HG03139 (cell line): ENCODE data around the gene CCDC40.

Source experiments
- ATAC-seq: cut with Tn5 transposase; IDR thresholded peaks from one replicate; pipeline ENCODE4 v1.9.1; 2021; ENCODE audit not compliant: unreplicated experiment

CCDC40 gene

DNA sequence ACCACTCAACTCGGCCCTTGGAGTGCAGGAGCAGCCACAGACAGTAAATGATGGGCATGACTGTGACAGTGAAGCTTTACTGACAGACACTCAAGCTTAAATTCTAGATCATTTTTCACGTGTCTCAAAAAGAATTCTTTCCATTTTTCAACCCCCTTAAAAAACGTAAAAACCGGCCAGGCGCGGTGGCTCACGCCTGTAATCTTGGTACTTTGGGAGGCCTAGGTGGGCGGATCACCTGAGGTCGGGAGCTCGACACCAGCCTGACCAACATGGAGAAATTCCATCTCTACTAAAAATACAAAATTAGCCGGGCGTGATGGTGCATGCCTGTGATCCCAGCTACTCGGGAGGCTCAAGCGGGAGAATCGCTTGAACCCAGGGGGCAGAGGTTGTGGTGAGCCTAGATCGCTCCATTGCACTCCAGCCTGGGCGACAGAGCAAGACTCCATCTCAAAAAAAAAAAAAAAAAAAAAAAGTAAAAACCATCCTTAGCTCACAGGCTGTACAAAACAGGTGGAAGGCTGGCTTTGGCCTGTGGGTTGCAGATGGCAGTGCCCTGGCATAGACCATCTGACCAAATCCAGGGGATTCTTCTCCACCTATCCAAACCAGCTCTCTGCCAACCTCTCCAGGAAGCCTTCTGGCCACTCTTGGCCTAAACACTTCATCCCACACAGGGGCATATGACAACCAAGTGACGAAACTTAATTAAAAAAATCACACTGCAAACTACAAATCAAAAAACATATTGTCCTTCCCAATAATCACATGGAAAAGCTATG lies 19.0 kb upstream of the CCDC40 start:
- no peak for ATAC-seq

DNA sequence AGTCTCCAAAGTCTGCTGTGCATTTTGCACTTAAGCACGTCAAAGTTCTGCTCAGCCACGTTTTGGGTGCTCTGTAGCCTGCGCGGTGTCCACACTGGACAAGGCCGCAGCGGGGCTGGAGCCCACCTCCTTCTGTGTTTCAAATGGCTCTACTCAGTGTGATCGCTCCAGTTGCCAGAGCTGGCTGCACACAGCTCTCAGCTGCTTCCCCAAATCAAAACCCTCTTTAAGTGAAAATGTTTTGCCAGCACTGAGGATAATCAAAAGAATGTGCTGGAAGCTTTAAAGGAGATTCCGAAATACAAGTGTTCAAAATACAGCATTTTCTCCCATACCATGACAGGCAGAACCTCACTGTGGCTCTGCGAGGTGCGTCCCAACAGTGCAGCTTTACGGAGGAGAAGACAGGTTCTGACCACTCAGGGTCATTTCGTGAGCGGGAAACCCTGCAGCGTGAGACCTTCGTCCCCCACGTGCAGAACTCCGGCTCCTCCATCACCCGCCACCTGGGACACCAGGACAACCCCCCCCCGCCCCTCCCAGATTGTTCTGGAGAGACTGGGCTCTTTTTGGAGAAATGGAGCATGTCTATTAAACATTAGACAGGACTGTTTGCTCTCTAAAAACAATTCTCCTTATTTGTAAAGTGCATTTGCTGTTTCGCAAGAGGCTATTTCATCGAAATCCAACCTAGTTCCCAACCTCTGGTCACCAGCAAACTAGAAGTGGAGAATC lies 17.4 kb upstream of the CCDC40 start:
- no peak for ATAC-seq

DNA sequence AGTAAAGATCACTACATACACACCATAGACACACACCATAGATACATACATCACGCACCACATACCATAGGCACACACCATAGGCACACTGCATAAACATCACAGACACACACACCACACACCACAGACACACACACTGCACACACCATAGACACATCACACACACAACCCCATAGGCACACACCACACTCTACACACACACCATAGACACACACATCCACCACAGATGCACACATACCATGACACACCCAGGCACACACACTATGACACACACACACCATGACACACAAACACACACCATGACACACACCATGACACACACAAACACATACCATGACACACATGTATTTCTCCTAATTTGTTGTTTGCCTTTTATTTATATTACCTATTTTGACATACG lies 14.8 kb upstream of the CCDC40 start:
- no peak for ATAC-seq

DNA sequence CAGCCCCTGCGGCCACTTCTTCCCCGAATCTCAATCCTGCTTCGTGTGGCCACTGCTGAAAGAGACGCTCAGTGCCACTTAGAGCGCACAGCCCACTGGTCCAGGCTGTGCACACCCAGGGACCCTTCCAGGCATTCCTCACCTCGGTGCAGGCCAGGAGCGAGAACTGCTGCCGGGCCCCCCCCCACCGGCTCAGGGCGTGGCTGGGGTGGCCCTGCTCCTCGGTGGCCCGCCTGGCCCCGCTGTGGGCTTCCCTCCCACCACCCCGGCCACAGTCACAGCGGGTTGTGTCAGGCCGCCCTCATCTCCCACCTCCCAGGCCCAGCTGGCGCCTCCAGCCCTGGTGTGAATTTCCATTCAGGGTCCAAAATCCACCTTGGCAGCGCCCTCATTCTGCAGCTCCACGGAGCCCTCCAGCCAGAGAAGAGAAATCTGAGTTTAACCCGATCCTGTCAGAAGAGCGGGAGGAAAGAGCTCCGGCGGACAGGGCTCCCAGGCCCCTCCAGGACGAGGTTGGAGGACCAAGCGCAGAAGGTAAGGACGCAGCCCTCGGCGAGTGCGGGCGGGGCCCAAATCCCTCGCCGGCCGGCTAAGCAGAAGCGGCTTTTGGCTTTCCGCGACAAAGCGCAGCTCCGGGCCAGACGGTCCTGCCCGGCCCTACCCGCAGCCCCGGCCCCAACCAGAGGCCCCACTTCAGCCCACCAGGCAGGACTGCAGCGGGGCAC lies 12.8 kb upstream of the CCDC40 start:
- no peak for ATAC-seq

DNA sequence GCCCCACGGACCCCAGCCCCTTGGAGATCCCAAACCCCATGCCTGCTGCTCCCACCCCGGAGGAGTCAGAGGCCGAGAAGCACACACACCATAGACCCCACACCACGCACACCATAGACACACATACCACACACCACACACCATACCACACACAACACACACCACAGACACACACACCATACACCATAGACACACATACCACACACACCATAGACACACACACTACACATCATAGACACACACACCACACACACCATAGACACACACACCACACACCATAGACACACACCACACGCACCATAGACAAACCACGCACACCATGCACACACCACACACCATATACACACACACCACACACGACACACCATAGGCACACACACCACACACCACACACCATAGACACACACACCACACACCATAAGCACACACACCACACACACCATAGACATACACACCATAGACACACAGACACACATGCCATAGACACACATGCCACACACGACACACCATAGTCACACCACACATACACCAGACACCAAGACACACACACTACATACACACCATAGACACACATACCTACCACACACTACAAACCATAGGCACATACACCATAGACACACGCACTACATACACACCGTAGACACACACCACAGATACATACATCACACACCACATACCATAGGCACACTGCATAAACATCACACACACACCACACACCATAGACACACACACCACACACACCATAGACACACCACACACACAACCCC lies 12.1 kb upstream of the CCDC40 start:
- ATAC-seq = no peak

DNA sequence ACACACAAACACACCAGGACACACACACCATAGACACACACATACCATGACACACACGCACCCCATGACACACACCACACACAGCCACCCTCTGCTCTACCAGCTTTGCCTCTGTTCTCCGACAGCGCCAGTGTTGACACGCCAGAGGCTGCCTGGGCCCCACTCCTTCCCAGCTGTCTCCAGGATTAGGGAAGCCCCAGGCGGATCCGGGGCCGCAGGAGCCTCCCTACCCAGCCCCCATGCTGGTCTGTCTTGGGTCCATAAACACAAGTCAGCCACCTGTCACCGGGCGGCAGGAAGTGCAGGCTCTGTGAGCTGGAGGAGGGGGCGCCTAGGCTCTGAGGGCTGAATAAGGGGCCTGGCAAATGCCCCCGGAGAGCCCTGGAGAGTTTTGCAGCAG lies 11.3 kb upstream of the CCDC40 start:
- ATAC-seq = no peak

DNA sequence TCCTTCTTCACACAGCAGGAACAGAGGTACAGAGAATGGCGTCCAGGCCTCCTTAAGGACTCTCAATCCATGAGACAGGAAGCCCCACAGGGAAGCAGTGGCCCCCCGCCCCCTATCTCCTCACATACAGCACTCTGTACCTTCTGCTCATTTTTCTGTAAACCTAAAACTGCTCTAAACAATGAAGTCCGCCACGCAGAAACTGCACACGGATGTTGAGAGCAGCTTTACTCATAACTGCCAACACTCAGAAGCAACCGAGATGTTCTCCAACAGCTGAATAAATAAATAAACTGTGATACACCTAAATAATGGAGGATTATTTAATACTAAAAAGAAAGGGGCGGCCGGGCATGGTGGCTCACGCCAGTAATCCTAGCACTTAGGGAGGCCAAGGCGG lies 10.6 kb upstream of the CCDC40 start:
- ATAC-seq = no peak

DNA sequence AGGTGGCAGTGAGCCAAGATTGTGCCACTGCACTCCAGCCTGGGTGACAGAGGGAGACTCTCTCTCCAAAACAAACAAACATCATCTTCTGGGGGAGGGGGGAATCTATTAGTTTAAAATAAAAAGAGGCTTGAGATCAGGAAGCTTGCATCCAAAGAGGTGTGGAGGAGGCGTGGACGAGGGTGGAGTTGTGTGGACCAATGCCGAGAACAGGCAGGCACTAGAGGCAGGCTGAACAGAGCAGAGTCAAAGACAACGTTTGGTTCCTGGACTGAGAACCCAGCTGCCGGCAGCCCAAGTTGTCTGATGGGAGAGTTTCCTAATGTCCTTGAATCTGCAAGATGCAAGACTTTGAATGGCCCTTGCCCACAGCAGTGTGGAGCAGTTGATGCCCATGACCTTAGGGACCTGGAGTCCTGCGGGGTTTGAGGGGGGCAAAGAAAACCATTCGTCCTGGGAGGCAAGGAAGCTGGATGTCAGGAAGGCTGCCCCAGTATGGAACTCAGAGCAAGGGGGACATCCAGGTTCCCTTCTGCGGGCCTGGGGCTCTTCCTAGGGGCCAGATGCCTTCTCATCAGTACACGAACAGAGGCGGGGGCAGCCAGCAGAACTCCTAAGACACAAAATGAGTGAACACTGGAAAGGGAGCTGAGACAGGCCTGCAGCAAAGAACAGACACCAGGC lies 9.9 kb upstream of the CCDC40 start:
- ATAC-seq = no peak

DNA sequence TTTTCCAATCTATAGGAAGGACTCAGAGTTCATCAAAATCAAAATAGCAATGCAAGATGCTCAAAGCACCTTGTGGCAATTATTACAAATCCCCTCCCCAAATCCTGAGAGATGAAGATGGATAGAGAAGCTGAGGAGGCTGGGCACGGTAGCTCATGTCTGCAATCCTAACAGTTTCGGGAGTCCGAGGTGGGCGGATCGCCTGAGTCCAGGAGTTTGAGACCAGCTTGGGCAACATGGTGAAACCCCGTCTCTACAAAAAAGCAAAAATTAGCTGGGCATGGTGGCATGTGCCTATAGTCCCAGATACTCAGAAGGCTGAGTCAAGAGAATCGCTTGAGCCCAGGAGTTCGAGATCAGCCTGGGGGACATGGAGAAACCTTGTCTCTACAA lies 9.4 kb upstream of the CCDC40 start:
- ATAC-seq = no peak

DNA sequence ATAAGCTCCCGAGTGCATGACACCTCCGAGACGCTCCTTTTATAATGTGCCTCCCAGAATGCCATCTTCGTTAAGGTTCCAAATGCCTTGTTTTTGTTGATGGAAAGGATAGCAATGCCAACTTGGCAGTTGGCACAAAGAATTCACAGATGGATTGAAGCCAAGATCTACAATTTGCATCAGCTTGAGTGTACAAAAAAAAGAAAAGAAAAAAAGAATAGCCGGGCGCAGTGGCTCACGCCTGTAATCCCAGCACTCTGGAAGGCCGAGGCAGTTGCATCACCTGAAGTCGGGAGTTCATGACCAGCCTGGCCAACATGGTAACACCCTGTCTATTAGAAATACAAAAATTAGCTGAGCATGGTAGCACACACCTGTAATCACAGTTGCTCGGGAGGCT lies 8.4 kb upstream of the CCDC40 start:
- ATAC-seq = no peak

DNA sequence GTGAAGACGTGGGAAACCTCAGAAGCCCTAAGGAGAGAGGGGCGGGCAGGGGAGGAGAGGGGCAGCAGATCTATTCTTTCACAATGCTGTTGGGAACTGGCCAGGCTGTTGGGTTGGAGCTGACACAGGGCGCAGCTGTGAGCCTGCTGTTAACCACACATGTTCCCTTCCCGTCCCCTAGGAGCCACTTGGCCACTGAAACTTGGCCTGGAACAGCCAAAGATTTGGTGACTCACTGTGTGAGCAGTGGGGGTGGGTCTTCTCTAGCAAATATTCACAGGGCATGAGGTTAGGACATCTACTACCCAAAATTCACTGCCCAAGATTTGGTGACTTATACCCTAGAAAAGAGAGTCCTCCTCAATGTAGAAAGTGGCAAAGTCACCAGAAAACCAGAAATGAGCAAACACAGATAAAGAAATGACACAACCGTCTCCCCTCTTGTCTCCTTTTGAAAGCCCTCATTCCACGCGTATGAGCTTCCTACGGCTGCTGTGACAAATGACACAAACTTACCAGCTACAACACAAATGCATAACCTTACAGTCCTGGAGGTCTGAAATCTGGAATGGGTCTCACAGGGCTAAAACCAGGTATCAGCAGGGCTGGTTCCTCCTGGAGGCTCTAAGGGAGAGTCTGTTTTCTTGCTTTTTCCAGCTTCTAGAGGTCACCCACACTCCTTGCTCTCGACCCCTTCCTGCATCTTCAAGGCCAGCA lies 7.0 kb upstream of the CCDC40 start:
- ATAC-seq = no peak

DNA sequence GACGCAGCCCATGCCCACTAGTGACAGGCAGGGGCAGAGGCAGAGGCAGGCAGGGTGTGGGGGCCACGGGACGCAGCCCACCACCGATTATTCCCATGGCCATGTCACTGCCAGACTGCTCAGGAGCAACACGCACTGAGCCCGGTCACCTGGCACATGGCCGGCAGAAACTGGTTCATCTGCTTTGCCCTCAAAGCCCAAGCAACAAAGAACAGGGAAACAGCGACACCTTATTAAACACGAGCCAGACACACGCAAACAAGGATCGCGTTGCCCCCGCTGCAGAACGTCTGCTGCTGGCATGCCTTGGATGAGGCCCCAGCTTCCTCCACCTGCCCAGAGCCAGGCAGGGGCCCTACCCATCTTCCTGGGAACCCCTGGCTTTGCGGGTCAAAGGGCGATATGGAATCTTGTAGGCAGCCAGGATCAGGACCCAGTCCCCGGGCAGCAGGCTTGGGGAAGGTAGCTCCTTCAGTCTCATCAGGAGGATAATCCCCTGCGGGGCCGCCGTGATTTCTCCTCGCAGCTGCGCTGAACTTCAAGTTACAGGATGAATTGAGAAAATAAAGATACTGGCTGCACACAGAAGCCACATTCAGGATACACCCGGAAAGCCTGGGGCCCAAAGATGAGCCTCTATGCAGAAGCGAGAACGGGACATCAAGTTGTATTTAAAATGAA lies 5.6 kb upstream of the CCDC40 start:
- ATAC-seq = no peak

DNA sequence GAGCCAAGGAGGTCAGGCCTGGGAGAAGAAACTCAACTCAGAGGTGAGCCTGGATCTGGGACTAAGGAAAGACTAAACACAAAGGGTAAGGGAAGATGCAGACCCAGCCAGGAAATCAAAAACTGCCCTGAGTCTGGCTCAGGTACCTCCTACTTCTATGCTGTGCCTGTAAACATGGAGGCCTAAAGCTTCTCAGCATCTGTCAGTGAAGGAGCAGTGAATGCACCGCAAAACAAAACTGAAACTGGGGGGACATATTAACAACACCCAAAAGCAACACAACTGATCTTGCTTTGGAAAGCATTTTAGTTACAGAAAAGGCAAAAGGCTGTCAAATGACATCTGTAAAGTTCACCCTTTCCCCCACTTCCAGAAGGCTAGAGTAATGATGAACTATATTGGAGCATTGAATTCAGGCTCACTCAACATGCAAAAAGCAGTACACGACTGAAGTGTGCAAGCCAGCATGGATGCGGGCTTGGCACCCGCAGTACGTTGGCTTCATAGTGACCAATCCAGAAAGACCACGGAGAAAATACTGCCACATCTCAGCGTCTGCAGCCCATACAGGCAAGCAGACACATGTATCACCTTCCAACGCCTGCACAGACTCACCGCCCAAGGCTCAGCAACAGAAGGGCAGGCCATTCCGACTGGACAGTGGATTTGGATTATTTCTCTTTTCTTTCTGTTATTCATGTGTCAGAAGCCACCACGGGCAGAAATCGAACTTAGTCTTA lies 4.6 kb upstream of the CCDC40 start:
- ATAC-seq = no peak

DNA sequence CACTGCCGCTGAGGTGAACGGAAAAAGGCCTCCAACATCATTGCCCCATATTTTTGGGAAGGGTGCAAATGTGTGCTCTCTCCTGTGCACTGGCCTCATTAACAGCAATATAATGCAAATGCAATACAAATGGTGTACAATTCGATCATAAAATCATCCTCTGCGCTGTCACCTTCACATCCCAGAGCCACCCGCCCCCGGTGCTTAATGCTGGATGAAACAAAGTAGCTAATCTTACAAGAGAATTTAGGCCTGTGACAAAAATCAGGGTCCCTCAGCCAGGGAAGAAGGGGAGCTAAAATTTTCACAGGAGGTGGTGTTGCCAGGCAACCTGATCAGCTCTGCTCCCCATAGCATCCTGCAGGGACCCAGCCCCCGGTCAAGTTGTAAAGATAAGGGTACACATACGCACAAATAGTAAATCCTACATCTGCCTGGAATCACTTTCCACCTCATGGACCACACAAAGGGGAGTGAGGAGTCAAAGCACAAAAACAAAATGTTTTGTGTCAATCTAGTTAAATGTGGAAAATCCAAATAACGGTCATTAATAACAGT lies 3.7 kb upstream of the CCDC40 start:
- no peak for ATAC-seq

DNA sequence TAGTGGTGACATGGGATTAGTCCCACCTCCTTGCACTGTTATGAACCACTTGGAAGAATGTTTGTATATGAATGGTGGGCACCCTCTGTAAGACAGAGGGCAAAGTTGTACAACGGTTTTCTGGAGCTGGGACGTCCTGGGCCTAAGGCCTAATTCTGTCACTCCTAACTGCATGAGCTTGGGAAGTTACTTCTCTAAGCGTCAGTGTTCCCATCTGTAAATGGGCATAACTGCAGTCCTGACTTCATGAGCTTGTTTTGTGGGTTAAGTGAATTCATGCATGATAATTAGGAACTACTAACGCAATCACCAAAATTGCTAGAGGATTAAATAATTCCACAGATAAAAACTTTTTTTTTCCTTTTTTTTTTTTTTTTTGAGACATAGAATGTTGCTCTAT lies 2.6 kb upstream of the CCDC40 start:
- ATAC-seq = no peak

DNA sequence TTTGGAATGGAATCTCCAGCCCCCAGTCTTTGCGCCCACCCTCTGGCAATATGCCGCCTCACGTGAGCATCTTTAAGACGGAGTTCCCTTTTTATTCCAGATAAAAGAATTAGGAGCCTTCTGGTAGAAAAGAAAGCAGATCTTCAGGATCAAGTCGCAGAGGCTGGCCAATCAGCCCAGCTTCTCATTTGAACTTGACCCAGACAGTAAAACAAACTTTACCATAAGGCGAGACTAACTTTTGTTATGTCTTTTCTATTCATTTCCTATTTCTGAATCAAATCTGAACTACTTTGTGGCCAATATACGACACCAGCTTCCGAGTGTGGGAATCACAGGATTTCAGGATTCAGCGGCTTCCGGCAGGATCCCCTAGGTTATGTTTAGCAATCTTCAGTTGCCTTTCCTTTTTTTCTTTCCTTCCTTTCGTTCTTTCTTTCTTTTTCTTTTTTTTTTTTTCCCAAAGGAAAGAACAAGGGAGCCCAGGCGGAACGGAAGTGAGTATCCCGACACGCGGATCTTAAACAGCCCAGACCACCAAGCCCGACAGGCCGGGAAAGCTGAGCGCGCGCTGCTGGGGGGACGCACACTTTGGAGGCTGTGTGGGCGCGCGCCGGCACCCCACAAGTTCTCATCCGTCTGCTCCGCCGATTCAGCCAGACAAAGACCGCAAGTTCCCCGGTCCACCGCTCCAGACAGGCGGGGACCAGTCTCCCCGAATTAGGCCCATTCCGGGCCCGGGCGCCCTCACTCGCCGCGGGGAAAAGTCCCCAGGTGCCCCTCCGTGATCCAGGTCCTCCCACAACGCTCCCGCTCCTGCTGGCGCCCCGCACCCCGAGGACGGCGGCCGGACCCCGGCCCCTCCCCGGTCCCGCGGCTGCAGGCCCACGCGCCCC lies 1.4 kb upstream of the CCDC40 start:
- no peak for ATAC-seq

DNA sequence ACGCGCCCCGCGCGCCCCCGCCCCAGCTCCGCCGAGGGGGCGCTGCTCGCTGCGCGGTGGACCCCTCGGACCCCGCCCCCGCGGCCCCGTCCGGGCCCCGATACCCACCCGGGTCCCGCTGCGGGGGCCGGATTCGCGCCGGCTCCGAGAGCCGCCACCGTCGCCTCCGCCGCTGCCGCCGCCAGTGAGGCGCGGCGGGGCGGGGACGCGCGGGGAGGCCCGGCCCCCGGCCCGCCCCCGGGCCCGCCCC lies 830 bp upstream of the CCDC40 start, which contains the start of gene TBC1D16:
Gene TBC1D16, minus strand, starts transcription at position 186 of the 250 bp plus-strand sequence. CDS start 22,325 bp downstream, outside the sequence.
- ATAC-seq = no peak
